Esophagus mucosa (tissue), 1 donor: ENCODE data around the gene SYNE1. TPM values are rescaled to one million over a fixed set of nuclear protein-coding genes. Genes with fewer than 3 reads are reported as not detected.
"Not testable (repeated sequence)": the region's sequence is repeated elsewhere in the genome, so short reads cannot be mapped to it uniquely, and the experiment has no call there.

Experiments
- ATAC-seq: fragments of 200-7000 bp; cut with Tn5 transposase; one replicate; pipeline ENCODE4 v1.9.1; 2020
- total RNA-seq: library from RNA; stranded (reverse); gene quantifications from one replicate; pipeline ENCODE4 v1.2.4, GENCODE V29; 2023
- donor health status: DM: yes; HTN: yes; CAD: no.

The SYNE1 gene
- total RNA-seq, 1 donor from 2014 or later: 4.0 TPM

DNA sequence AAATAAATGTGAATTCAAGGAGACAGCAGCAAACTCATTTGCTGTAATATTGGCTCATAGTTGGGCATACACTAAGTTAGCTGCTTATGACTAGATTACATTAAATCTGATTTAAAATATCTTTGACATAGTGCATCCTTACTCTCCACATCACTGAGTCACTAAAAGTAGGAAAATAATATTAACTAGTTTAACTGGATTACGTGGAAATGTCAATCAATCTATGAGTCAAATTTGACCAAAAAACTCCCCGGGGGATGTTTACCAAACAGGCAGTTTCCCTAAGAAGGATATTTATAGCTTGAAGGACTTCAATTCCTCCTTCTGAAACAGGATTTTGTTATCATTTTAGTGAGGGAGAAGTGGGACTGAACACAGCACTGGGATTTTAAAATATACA is 463.2 kb downstream of the SYNE1 start:
- no peak for ATAC-seq

DNA sequence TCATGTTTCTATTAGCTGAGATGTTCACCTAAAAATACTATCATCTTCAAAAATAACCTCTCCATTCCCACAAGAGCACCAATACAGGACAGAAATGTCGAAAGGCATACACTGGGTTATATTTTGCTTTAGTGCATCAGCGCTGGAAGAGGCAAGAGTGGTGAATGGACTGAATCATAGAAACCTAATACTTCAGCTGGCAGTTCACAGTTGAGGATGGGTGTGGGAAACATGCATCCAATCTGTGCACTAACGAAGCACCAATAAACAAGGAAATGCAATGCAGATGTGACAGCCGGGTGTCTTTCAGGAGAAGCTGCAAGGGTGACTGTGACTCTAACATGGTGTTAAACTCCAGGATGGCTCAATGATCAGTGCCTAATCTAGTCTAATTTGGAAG is 463.8 kb downstream of the SYNE1 start:
- no peak for ATAC-seq

DNA sequence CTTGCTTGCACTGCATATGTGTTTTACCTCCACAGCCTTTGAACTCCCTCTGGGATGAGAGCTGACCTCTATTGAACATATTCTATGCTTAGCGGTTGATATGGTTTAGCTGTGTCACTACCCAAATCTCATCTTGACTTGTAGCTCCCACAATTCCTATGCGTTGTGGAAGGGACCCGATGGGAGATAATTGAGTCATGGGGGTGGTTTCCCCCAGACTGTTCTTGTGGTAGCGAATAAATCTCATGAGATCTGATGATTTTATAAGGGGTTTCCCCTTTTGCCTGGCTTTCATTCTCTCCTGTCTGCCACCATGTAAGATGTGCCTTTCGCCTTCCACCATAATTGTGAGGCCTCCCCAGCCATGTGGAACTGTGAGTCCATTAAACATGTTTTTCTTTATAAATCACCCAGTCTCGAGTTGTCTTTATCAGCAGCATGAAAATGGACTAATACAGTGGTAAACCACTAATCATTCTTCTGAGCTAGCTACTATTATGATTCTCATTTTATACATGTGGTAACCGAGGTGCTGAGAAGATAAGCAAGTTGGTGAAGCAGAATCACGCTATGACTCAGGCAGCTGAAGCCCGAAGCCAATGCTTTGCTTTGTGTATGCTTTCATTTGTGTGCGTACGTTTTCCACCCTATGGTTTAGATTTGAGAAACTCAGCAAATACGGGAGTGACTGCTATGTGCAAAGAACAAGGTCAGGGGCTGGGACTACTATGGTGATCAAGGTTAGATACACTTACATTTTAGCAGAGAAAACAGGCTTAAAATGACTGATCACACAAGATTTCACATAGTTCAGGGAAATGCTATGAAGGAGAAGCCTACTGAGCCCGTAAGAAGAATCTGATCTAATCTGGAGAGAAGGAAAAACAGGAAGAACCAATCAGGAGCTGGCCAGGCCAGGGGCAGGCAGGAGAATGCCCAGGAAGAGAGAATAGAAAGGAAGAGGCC is 466.2 kb downstream of the SYNE1 start:
- no peak for ATAC-seq

DNA sequence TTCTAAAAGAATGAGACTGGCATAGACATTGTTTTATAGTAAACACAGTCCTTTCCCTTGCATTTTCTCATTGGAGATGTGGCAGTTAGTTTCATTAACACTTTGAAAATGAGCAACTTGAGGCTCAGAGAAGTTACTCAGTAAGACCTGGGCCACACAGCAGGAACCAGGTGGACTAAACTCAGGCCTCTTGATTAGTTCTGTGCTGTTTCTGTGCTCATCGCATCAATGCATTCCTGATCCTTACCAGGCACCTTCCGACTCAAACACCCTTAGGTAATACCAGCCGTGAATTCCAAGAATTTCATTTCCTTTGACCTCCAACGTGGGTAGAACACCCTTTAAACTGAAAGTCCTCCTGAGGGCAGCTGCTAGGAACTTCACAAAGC is 466.9 kb downstream of the SYNE1 start:
- no peak for ATAC-seq

DNA sequence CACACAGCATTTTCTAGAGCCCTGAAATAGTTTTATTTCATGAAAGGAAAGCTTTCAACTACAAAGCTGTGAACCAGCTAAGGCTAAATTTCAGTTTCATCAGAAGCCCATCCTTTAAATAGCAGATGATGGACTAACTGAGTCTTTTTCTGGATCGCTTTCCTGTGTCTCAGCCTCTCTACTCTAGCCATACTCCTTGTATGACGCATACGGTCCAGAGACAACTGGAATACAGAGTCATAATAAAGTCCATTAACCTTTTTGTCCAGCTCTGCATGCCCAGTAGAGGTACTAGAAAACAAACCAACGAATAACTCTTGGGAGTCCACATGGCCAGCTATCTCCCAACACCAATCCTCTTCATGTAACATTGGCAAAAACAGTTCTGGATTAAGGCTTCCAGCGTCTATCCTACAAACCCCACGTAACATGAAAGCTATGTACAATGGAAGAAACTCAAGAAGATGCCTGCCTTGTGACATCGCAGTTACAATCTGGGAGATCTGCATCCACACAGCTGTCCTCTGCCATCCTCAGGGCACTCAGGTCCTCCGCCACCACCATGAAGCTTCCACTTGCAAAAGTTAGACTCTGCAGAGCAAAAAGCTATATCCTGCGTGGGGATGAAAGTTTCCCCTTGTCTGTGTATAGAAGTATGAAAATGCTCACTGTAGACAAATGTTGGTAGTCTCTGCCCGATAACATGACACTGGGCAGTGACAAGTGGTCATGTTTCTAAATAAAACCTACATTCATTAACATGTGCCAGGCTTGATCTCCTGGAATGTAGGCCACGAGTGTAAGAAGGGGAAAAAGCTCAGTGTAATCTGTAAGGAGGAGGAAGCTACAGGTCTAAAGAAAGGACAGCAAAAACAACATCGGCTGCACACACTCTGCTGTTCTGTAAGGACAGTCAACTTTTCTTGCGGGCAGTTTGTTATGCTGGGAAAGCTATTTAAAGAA is 469.2 kb downstream of the SYNE1 start:
- ATAC-seq: no peak

DNA sequence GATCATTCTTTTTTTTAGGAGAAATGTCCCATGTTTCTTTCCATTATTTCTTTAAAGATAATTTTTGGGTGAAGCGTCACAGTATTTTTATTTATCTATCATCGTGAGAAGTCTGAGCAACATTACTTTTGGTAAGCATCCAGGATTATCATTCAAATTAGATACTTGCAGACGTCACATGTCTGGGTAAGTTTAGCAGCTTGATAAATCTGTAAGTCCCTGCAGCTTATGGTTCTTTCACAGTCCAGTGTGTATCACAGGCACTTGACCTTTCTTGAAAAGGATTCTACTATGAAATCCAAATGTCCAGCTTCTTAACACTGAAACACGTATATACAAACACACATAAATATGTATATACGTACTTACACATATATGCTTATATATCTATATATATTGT is 470.3 kb downstream of the SYNE1 start:
- ATAC-seq: no peak

DNA sequence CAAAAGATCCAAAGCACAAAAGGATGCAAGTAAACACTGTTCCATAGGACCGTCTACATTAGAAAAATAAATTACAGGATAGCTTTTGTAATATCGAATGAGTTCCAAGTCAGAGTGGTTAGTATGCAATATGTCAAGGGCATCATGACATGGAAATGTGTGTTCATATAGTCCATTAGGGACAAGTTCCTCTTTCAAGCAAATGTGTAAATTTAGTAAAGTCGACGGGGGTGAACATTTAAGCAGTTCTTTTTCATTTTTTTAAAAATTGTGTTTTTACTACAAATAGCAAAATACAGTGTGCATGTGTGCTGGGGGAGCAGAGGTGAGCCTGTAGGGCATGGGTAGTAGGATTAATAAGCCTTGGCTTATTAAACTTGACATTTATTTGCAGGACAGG is 470.7 kb downstream of the SYNE1 start:
- no peak for ATAC-seq

DNA sequence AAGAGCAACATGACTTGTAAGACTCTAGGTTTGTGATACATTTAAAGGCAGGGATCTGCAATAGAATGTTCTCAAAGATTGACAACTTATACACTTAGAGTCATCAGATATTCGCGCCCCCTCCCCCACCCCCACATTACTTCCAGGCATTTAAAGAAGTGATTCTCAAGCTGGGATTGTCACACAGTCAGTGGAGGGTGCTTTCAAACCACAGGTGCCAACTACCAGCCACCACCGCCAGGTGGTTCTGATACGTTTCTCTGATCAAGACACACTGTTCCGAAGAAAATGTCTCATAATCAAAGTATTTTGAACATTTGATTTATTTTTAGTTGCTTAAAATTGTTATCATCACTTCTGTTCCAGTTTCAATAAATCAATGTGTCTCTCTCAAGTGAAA is 472.2 kb downstream of the SYNE1 start:
- no peak for ATAC-seq

DNA sequence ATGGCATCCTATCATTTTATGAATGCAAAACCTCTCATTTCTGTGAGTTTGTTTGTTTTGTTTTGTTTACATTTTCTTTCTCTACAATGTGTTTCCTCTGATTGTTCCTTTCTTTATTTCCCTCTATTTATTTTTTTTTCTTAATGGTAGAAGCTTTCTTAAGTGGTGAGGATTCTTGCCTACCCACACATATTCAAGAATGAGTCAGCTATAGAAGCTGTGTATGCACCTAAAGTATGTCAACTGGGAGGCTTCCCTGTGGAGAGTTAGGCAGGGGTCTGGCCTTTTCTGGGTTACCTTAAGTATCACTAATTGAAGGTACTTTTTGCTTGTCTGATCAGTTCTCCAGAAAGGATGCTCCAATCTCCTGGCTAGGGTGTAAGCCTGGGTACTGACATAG is 475.7 kb downstream of the SYNE1 start:
- ATAC-seq: no peak

DNA sequence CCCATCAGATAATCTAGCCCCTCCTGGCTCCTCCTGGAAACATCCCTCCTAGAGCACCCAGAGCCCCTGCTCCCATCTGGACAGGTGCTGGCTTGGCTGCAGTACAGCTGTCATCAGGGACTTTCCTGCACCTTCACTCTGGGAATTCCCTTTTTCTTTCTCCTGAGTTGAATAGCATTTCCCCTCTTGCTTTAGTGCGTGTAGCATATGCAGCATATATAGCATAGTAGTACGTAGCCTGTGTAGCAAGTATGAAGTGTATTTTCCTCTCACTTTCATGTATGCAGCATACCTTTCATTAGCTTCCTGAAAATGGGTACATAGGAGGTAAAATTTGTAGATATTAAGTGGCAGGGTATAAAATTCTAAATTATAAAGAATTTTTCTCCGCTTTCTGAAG is 476.8 kb downstream of the SYNE1 start:
- ATAC-seq: no peak

DNA sequence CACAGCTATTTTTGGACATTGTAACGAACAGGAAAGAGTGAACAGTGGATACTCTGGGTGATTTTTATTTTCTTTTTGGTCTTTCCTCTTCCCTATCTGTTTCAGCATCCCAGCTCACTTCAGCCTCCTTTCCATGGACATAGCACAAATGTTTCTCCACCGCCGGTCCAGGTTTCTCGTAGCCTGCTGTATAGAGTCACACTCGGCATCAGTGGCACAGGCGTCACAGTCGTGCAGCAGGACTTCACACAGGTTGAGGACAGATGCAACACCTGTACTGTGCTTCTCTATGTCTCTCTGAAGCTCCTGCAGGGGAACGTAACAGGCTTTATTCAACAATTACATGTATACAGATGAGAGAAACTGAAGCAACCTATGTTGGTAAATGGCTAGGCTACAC is 481.4 kb downstream of the SYNE1 start:
- no peak for ATAC-seq

DNA sequence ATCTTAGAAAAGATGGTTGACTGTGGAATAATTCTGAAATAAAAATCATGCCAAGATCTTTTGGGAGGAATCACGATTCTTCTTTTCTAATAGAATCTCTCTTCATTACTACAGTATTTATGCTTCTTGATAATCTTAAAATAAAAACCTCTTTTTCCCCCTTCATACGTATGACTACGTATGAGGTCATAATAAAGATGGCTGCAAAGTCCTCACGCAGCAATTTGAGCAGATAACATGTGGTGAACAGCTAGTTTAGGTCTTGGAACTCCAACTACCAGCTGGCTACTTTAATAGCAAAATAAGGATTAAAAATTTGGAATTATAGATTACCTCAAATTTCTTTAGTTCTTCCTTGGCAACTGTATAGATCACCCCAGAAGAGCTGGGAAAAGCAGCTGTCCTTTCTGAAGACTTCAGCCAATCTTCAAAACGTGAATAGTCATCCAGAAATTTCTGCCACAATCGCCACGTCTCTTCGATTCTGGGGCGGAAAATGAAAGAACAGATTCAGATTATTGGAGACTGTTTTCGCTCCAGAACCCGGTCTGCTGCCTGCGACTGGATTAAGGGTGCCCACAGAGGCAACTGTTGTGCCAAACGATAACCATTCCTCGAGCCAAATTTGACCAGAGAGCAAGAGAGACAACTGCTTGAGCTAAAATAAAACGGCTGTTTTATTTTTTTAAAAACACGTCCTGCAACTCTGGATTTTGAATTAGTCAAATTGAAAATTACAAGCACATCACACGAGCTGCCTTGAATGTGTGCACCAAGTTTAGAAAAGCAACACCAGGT is 482.4 kb downstream of the SYNE1 start:
- ATAC-seq: no peak

DNA sequence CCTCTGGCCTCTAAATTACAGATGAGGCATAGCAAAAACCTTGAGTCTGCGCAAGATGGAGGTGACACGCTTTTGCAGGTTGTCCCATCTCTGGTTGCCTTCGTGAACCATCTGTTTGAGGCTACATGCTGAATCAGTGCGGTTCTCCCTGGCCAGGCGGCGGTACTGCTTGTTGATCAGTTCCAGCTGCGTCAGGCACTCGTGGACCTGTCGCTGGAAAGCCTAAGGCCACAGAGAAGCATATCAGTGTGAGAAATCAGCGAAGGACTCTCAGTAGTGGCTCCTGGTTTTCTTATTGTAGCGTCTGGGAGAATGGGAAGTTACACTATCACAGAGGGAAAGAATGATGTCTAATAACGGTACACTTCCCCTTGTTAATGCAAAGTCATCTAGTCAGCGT is 485.2 kb downstream of the SYNE1 start:
- no peak for ATAC-seq

DNA sequence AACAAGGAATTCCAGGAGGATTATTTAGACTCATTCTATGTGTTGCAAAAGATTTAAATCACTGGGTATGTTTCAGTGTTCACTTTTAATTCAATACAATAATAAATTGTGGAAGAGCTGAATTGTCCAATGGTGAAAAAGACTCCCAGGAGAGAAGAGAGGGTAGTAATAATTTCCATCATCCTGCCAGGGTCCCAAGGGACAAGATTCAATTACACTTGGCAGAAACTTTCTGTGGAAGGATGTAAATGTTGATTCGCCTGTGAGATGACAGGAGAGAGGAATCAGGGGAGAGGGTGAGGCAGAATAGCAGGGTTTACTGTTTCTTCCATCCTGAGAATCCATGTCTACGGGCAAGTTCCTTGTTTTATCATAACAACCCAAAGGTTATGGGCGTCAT is 487.0 kb downstream of the SYNE1 start:
- ATAC-seq: no peak

DNA sequence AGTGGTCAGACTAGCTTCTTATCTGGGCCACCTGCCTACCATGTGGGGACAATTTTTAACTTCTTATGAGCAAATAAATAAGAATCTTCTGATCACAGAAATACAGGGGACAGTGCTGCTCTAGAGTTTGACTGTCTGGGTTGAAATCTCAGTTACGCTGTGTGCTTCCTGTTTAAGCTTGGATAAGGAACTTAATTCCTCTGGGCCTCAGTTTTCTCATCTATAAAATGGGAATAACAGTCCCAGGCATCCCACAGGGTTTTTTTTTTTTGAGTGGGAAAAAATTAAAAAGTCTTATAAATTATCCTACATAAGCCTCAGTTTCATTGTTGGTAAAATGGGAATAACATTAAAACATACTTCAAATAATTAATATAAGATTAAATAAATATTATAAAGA is 488.8 kb downstream of the SYNE1 start:
- ATAC-seq: no peak

DNA sequence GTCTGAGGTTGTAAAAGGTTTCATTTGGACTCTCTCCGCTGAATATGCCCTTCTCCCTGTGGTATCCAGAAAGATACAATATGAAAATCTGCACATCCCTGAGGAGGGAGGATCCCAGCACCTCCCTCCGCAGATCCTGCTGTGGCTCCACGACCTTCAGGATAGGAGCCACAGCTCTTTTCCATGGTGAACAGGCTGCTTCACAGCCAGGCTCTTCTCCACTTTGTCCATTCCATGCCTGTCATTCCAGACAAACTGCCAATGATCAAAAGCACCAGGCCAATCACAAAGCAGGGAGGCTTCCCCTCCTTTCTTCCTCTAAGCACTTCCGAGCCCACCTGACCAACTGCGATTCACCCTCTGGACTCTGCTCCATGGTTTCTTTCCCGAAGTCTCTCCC is 489.9 kb downstream of the SYNE1 start:
- ATAC-seq: no peak

DNA sequence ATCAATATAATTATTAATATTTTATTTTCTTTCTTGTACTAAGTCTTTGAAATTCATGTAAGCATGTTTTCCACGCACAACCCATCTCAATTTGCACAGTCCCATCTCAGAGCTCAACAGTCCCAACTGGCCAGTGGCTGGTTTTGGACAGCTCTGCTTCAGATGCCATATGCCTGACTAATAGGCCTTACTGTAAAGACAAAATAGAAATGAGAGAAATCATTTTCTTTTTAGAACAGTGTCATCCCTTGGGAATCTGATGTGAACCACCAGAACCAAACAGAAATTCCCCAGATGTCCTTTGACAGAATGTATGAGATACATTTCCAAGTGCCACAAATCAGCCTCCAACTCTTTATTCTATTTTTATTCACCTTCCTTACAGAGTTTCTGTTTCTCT is 490.8 kb downstream of the SYNE1 start:
- no peak for ATAC-seq

DNA sequence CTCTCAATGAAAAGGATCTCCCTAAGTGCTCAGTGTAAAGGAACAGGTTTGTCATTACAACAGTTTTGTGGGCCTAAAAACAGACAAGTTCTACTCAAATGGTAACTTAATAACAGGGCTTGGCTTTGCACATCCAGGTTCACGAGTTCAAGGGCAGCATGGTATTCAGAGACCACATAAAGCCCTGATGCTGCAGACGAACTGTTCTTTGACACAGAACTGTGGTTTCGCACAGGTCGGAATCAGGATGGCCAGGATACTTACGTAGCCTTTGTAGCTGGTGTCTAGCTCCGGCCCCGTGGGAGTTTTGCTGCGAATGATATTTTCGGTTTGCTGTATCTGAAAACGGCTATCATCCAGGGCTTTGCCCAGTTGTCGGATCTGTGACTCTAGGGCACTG is 493.8 kb downstream of the SYNE1 start:
- no peak for ATAC-seq

DNA sequence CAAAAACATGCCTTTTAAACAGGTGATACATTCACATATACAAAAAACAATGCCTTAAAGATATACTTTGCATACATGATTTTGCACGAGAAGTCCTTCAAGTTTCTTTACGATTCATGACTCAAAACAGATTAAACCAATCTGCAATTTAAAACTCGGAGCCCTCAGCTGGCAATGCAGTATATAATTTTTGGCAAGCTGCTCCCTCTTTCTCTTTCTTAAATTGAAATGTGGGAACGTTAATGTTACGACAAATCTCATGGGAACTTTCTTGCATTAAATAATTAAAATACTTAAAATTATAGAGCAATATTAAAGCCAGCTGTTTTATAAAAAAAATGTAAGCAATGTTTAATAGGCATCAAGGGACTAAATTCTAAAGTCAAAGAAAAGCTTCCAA is 495.1 kb downstream of the SYNE1 start:
- ATAC-seq: no peak

DNA sequence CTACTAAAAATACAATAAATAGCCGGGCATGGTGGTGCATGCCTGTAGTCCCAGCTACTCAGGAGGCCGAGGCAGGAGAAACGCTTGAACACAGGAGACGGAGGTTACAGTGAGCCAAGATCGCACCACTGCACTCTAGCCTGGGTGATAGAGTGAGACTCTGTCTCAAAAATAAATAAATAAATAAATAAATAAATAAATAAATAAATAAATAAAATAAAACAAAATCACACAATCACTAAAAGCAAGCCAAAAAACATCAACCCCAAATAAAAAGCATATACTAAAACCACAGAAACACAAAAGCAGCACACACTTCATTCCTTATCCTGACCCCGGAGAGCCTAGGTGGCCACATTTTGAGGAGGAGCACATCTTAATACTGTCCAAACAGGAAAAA is 498.8 kb downstream of the SYNE1 start:
- not testable (repeated sequence) for ATAC-seq

DNA sequence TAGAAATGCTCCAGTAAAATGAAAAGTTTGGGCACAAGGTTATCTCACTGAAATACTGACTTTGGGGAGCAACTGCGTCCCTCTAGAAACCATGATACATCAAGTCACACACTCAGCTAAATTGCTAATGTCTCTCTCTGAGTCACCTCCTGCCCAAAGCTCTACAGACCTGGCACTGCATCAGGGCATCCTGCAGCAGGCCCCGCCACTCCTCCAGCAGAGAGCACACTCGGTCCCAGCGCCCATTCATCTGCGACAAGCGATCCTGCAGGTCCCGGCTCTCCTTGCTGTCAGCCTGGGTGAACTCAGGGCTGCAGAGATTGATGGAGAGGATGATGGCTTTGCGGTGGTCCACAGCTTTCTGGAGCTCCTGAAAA is 500.7 kb downstream of the SYNE1 start:
- ATAC-seq: no peak

DNA sequence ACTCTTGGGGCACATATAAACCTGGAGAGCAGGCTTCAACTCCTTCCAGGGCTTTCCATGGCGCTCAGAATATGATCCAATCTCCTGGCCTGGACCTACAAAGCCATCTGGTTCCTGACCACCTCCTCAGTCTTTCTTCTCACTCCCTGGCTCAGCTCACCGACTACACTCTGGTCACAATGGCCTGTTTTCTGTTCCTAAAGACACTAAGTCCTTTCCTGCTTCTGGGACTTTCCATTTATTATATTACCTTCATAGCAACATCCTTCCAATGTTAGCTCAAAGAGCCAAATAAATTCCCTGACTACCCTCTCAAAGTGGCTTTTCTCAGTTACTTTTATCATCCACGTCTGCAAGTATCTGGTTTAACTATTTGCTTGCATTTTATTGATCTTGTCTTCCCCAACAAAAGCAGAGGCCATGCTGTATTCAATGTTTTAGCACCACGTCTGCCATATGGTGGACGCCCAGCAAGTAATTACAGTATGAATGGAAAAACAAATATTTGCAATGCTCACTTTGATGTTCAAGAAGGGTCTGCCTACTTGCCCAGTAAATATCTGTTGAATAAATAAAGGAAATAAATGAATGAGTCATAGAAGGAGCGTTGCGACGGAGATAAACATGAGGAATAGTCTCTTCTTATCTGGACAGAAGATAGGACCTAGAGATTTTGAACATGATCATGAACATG is 501.3 kb downstream of the SYNE1 start:
- no peak for ATAC-seq
